UCSD-AML1 (cell line): ENCODE results near the gene GALE.
"Not testable (repeated sequence)": the region's sequence is repeated elsewhere in the genome, so short reads cannot be mapped to it uniquely, and the experiment has no call there.

Experiments used
- DNase-seq: peaks from one replicate; lab custom pipeline; 2025; ENCODE audit not compliant: unreplicated experiment; lab: John Stamatoyannopoulos, UW

Gene GALE

GRCh38 chr1:23810818-23811540 lies 10.4 kb upstream of the GALE start:
- peak; percentile 69 for DNase-seq

- DNase-seq = peak; percentile 82
Observed at GRCh38 chr1:23809751-23810171, 9.2 kb upstream of the GALE start.

GRCh38 chr1:23807453-23807852 lies 6.9 kb upstream of the GALE start:
- no peak for DNase-seq

GRCh38 chr1:23806280-23806679 lies 5.7 kb upstream of the GALE start:
- DNase-seq = no peak

GRCh38 chr1:23805025-23805424 lies 4.5 kb upstream of the GALE start:
- no peak for DNase-seq

GRCh38 chr1:23804183-23804835 lies 3.8 kb upstream of the GALE start:
- DNase-seq = no peak

GRCh38 chr1:23803674-23804073 lies 3.1 kb upstream of the GALE start:
- DNase-seq = no peak

GRCh38 chr1:23802809-23803342 lies 2.3 kb upstream of the GALE start:
- not testable (repeated sequence) for DNase-seq

GRCh38 chr1:23801876-23802275 lies 1.3 kb upstream of the GALE start:
- no peak for DNase-seq

GRCh38 chr1:23801338-23801748 lies 789 bp upstream of the GALE start:
- DNase-seq = no peak

GRCh38 chr1:23799570-23800399 lies 769 bp downstream of the GALE start:
- peak; percentile 57 for DNase-seq

- DNase-seq = no peak
Observed at GRCh38 chr1:23799255-23799569, 1.3 kb downstream of the GALE start.

- peak; percentile 23 for DNase-seq
Observed at GRCh38 chr1:23798662-23799142, 1.9 kb downstream of the GALE start.

- no peak for DNase-seq
Observed at GRCh38 chr1:23797478-23798448, 2.8 kb downstream of the GALE start.

- DNase-seq = no peak
Observed at GRCh38 chr1:23796466-23797271, 3.9 kb downstream of the GALE start.

GRCh38 chr1:23795676-23796465 lies 4.7 kb downstream of the GALE start:
- no peak for DNase-seq

- not testable (repeated sequence) for DNase-seq
Observed at GRCh38 chr1:23794732-23795182, 5.8 kb downstream of the GALE start.

GRCh38 chr1:23793861-23794731 lies 6.5 kb downstream of the GALE start:
- DNase-seq = no peak
